Measurements from ENCODE around the gene TTC27.

DNA sequence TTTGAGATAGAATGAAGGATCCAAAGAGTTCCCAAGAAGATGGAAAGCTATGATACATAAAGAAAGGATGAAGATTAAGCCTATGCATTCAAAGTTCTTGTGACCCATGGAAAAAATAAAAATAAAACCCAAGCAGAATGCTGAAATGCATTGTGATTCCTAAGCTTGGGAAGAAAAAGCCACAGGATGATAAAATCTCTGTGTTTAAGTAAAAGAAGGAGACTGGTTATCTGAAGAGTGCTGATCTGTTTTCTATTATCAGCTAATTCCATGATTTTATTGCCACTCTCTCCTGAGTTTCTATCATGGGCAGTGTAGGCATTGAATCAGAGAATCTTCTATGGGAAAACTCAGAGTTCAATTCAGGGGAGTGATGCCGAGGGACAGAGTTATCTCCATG, 215.8 kb downstream of the TTC27 start:
- TF ChIP-seq, protein P1, sequence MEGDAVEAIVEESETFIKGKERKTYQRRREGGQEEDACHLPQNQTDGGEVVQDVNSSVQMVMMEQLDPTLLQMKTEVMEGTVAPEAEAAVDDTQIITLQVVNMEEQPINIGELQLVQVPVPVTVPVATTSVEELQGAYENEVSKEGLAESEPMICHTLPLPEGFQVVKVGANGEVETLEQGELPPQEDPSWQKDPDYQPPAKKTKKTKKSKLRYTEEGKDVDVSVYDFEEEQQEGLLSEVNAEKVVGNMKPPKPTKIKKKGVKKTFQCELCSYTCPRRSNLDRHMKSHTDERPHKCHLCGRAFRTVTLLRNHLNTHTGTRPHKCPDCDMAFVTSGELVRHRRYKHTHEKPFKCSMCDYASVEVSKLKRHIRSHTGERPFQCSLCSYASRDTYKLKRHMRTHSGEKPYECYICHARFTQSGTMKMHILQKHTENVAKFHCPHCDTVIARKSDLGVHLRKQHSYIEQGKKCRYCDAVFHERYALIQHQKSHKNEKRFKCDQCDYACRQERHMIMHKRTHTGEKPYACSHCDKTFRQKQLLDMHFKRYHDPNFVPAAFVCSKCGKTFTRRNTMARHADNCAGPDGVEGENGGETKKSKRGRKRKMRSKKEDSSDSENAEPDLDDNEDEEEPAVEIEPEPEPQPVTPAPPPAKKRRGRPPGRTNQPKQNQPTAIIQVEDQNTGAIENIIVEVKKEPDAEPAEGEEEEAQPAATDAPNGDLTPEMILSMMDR (IDR thresholded peaks at IDR 0.05): no peak
- no peak for TF ChIP-seq POLR2A (IDR thresholded peaks at IDR 0.05)

Measured in right lobe of liver (tissue), 4 donors.